ENCODE data around the gene HLA-DQA1.

GRCh38 chr6:32588156-32588555, 49.0 kb upstream of the HLA-DQA1 start:
- TF ChIP-seq CTCF (conservative IDR thresholded peaks at IDR 0.05) = no peak
- no peak for TF ChIP-seq EZH2 (IDR thresholded peaks at IDR 0.05; ENCODE audit: low read depth)

Data from PC-9 (cell line).